ENCODE results near the gene BRSK2. TPM values are rescaled to one million over a fixed set of nuclear protein-coding genes. Genes with fewer than 3 reads are reported as not detected.
"Not testable (repeated sequence)": the region's sequence is repeated elsewhere in the genome, so short reads cannot be mapped to it uniquely, and the experiment has no call there.

The BRSK2 gene
- total RNA-seq, 1 donor from 2014 or later: 1.0 TPM

GRCh38 chr11:1354125-1354938, 35.4 kb upstream of the BRSK2 start:
- Histone ChIP-seq H3K27ac (ENCODE audit: low read depth, low read length) (no peak overlapping the region), H3K9ac (ENCODE audit: low read depth in 1 of 3, low read length in 3 of 3) (no peak overlapping the region), H3K36me3 (ENCODE audit: control insufficient read depth in 3 of 3, insufficient read depth in 3 of 3, low read length in 3 of 3) (no peaks in the 10 kb centered on the region), H3K9me3 (ENCODE audit: control insufficient read depth in 3 of 3, low read length in 3 of 3) (no peaks in the 10 kb centered on the region), H3K4me1 (ENCODE audit: control insufficient read depth in 3 of 3, insufficient read depth in 3 of 3, low read length in 3 of 3) (no peaks in the 10 kb centered on the region), H3K4me3 (ENCODE audit: low read length in 3 of 3) (no peak overlapping the region), H3K27me3 (ENCODE audit: control insufficient read depth in 3 of 3, insufficient read depth in 3 of 3, low read length in 3 of 3) (peaks cover 24 to 36% (median 25%) of the 10 kb centered on the region in 3 donors)

- no peak overlapping the region for H3K27ac ChIP-seq (ENCODE audit: low read depth, low read length)
- H3K9me3 ChIP-seq (ENCODE audit: control insufficient read depth in 3 of 3, low read length in 3 of 3): no peaks in the 10 kb centered on the region
- H3K4me1 ChIP-seq (ENCODE audit: control insufficient read depth in 3 of 3, insufficient read depth in 3 of 3, low read length in 3 of 3): no peaks in the 10 kb centered on the region
- H3K27me3 ChIP-seq (ENCODE audit: control insufficient read depth in 3 of 3, insufficient read depth in 3 of 3, low read length in 3 of 3): peaks cover 20 to 42% (median 25%) of the 10 kb centered on the region in 3 donors
- no peak overlapping the region for H3K4me3 ChIP-seq (ENCODE audit: low read length in 3 of 3)
- no peak overlapping the region for H3K9ac ChIP-seq (ENCODE audit: low read depth in 1 of 3, low read length in 3 of 3)
- no peaks in the 10 kb centered on the region for H3K36me3 ChIP-seq (ENCODE audit: control insufficient read depth in 3 of 3, insufficient read depth in 3 of 3, low read length in 3 of 3)
Observed at GRCh38 chr11:1356007-1356435, 33.7 kb upstream of the BRSK2 start.

GRCh38 chr11:1356478-1356960, 33.2 kb upstream of the BRSK2 start:
- no peaks in the 10 kb centered on the region for H3K9me3 ChIP-seq (ENCODE audit: control insufficient read depth in 3 of 3, low read length in 3 of 3)
- no peaks in the 10 kb centered on the region for H3K36me3 ChIP-seq (ENCODE audit: control insufficient read depth in 3 of 3, insufficient read depth in 3 of 3, low read length in 3 of 3)
- H3K4me1 ChIP-seq (ENCODE audit: control insufficient read depth in 3 of 3, insufficient read depth in 3 of 3, low read length in 3 of 3): no peaks in the 10 kb centered on the region
- H3K9ac ChIP-seq (ENCODE audit: low read depth in 1 of 3, low read length in 3 of 3): no peak overlapping the region
- H3K27me3 ChIP-seq (ENCODE audit: control insufficient read depth in 3 of 3, insufficient read depth in 3 of 3, low read length in 3 of 3): peaks cover 20 to 39% (median 25%) of the 10 kb centered on the region in 3 donors
- no peak overlapping the region for H3K27ac ChIP-seq (ENCODE audit: low read depth, low read length)
- no peak overlapping the region for H3K4me3 ChIP-seq (ENCODE audit: low read length in 3 of 3)

- H3K27me3 ChIP-seq (ENCODE audit: control insufficient read depth in 3 of 3, insufficient read depth in 3 of 3, low read length in 3 of 3): peaks cover 22 to 39% (median 26%) of the 10 kb centered on the region in 3 donors
- no peak overlapping the region for H3K9ac ChIP-seq (ENCODE audit: low read depth in 1 of 3, low read length in 3 of 3)
Observed at GRCh38 chr11:1358286-1358685, 31.4 kb upstream of the BRSK2 start.

GRCh38 chr11:1358931-1359330, 30.8 kb upstream of the BRSK2 start:
- not testable (repeated sequence) for H3K27ac ChIP-seq (ENCODE audit: low read depth, low read length)

More at GRCh38 chr11:1358286-1358685, 31.4 kb upstream of the BRSK2 start:
- Histone ChIP-seq H3K4me1 (ENCODE audit: control insufficient read depth in 3 of 3, insufficient read depth in 3 of 3, low read length in 3 of 3) (no peaks in the 10 kb centered on the region), H3K27ac (ENCODE audit: low read depth, low read length) (no peak overlapping the region), H3K36me3 (ENCODE audit: control insufficient read depth in 3 of 3, insufficient read depth in 3 of 3, low read length in 3 of 3) (no peaks in the 10 kb centered on the region), H3K4me3 (ENCODE audit: low read length in 3 of 3) (no peak overlapping the region), H3K9me3 (ENCODE audit: control insufficient read depth in 3 of 3, low read length in 3 of 3) (no peaks in the 10 kb centered on the region)

GRCh38 chr11:1359556-1359955, 30.2 kb upstream of the BRSK2 start:
- no peaks in the 10 kb centered on the region for H3K36me3 ChIP-seq (ENCODE audit: control insufficient read depth in 3 of 3, insufficient read depth in 3 of 3, low read length in 3 of 3)
- no peaks in the 10 kb centered on the region for H3K9me3 ChIP-seq (ENCODE audit: control insufficient read depth in 3 of 3, low read length in 3 of 3)
- H3K27ac ChIP-seq (ENCODE audit: low read depth, low read length): no peak overlapping the region
- H3K4me1 ChIP-seq (ENCODE audit: control insufficient read depth in 3 of 3, insufficient read depth in 3 of 3, low read length in 3 of 3): no peaks in the 10 kb centered on the region
- H3K9ac ChIP-seq (ENCODE audit: low read depth in 1 of 3, low read length in 3 of 3): no peak overlapping the region
- peaks cover 12 to 30% (median 20%) of the 10 kb centered on the region in 3 donors for H3K27me3 ChIP-seq (ENCODE audit: control insufficient read depth in 3 of 3, insufficient read depth in 3 of 3, low read length in 3 of 3)
- no peak overlapping the region for H3K4me3 ChIP-seq (ENCODE audit: low read length in 3 of 3)

More at GRCh38 chr11:1358931-1359330, 30.8 kb upstream of the BRSK2 start:
- not testable (repeated sequence) for H3K9me3 ChIP-seq (ENCODE audit: control insufficient read depth in 3 of 3, low read length in 3 of 3); H3K36me3 ChIP-seq (ENCODE audit: control insufficient read depth in 3 of 3, insufficient read depth in 3 of 3, low read length in 3 of 3); H3K9ac ChIP-seq (ENCODE audit: low read depth in 1 of 3, low read length in 3 of 3); H3K4me3 ChIP-seq (ENCODE audit: low read length in 3 of 3); H3K4me1 ChIP-seq (ENCODE audit: control insufficient read depth in 3 of 3, insufficient read depth in 3 of 3, low read length in 3 of 3)
- H3K27me3 ChIP-seq (ENCODE audit: control insufficient read depth in 3 of 3, insufficient read depth in 3 of 3, low read length in 3 of 3): peaks cover 18 to 36% (median 26%) of the 10 kb centered on the region in 3 donors

- H3K27ac ChIP-seq (ENCODE audit: low read depth, low read length): no peak overlapping the region
- H3K27me3 ChIP-seq (ENCODE audit: control insufficient read depth in 3 of 3, insufficient read depth in 3 of 3, low read length in 3 of 3): peaks cover 12 to 27% (median 17%) of the 10 kb centered on the region in 3 donors
- peaks cover 0 to under 1% (median 0%) of the 10 kb centered on the region in 3 donors for H3K9me3 ChIP-seq (ENCODE audit: control insufficient read depth in 3 of 3, low read length in 3 of 3)
- no peak overlapping the region for H3K4me3 ChIP-seq (ENCODE audit: low read length in 3 of 3)
- H3K9ac ChIP-seq (ENCODE audit: low read depth in 1 of 3, low read length in 3 of 3): no peak overlapping the region
- no peaks in the 10 kb centered on the region for H3K4me1 ChIP-seq (ENCODE audit: control insufficient read depth in 3 of 3, insufficient read depth in 3 of 3, low read length in 3 of 3)
- H3K36me3 ChIP-seq (ENCODE audit: control insufficient read depth in 3 of 3, insufficient read depth in 3 of 3, low read length in 3 of 3): no peaks in the 10 kb centered on the region
Observed at GRCh38 chr11:1360181-1360834, 29.4 kb upstream of the BRSK2 start.

GRCh38 chr11:1360835-1361357, 28.8 kb upstream of the BRSK2 start:
- Histone ChIP-seq H3K9me3 (ENCODE audit: control insufficient read depth in 3 of 3, low read length in 3 of 3) (peaks cover 0 to 2% (median 0%) of the 10 kb centered on the region in 3 donors), H3K4me1 (ENCODE audit: control insufficient read depth in 3 of 3, insufficient read depth in 3 of 3, low read length in 3 of 3) (no peaks in the 10 kb centered on the region), H3K27me3 (ENCODE audit: control insufficient read depth in 3 of 3, insufficient read depth in 3 of 3, low read length in 3 of 3) (peaks cover 10 to 27% (median 17%) of the 10 kb centered on the region in 3 donors)

GRCh38 chr11:1361882-1362281, 27.9 kb upstream of the BRSK2 start:
- Histone ChIP-seq H3K9me3 (ENCODE audit: control insufficient read depth in 3 of 3, low read length in 3 of 3) (peaks cover 0 to 4% (median 0%) of the 10 kb centered on the region in 3 donors), H3K27ac (ENCODE audit: low read depth, low read length) (no peak overlapping the region), H3K9ac (ENCODE audit: low read depth in 1 of 3, low read length in 3 of 3) (no peak overlapping the region), H3K36me3 (ENCODE audit: control insufficient read depth in 3 of 3, insufficient read depth in 3 of 3, low read length in 3 of 3) (no peaks in the 10 kb centered on the region), H3K4me3 (ENCODE audit: low read length in 3 of 3) (no peak overlapping the region), H3K27me3 (ENCODE audit: control insufficient read depth in 3 of 3, insufficient read depth in 3 of 3, low read length in 3 of 3) (peaks cover 4 to 23% (median 17%) of the 10 kb centered on the region in 3 donors), H3K4me1 (ENCODE audit: control insufficient read depth in 3 of 3, insufficient read depth in 3 of 3, low read length in 3 of 3) (no peaks in the 10 kb centered on the region)

More at GRCh38 chr11:1360835-1361357, 28.8 kb upstream of the BRSK2 start:
- H3K9ac ChIP-seq (ENCODE audit: low read depth in 1 of 3, low read length in 3 of 3): no peak overlapping the region
- H3K27ac ChIP-seq (ENCODE audit: low read depth, low read length): no peak overlapping the region
- H3K36me3 ChIP-seq (ENCODE audit: control insufficient read depth in 3 of 3, insufficient read depth in 3 of 3, low read length in 3 of 3): no peaks in the 10 kb centered on the region
- H3K4me3 ChIP-seq (ENCODE audit: low read length in 3 of 3): no peak overlapping the region

Measured in skeletal muscle tissue (tissue), 4 donors.